Endodermal cell (in vitro differentiated cells): ENCODE results near the gene SKAP1. TPM values are rescaled to one million over a fixed set of nuclear protein-coding genes. Genes with fewer than 3 reads are reported as not detected.

ENCODE experiments used
- DNase-seq: peaks from one replicate; pipeline ENCODE4 v3.0.0-alpha.2; 2017
- H3K27ac ChIP-seq: 2 replicates; pipeline ENCODE4 v1.5.1; 2013; ENCODE audit warnings: mild to moderate bottlenecking, low read depth, low read length, moderate library complexity
- H3K27me3 ChIP-seq: 2 replicates; pipeline ENCODE4 v1.6.1; 2013; ENCODE audit warnings: mild to moderate bottlenecking, low read length, moderate library complexity; ENCODE audit not compliant: insufficient read depth, control insufficient read depth, poor library complexity, severe bottlenecking
- H3K36me3 ChIP-seq: 2 replicates; pipeline ENCODE4 v1.7.0; 2013; ENCODE audit warnings: mild to moderate bottlenecking, low read length, moderate library complexity; ENCODE audit not compliant: control insufficient read depth, insufficient read depth
- H3K4me1 ChIP-seq: one replicate; pipeline ENCODE4 v1.7.0; 2013; ENCODE audit warnings: low read length; ENCODE audit not compliant: control insufficient read depth, insufficient read depth
- H3K4me3 ChIP-seq: 2 replicates; pipeline ENCODE4 v1.5.1; 2013; ENCODE audit warnings: mild to moderate bottlenecking, low read length, moderate library complexity
- H3K9ac ChIP-seq: 2 replicates; pipeline ENCODE4 v1.6.1; 2013; ENCODE audit warnings: mild to moderate bottlenecking, low read length, moderate library complexity; ENCODE audit not compliant: poor library complexity, severe bottlenecking; ENCODE audit errors: extremely low read depth
- H3K9me3 ChIP-seq: 2 replicates; pipeline ENCODE4 v1.6.1; 2013; ENCODE audit warnings: mild to moderate bottlenecking, low read length, moderate library complexity; ENCODE audit not compliant: control insufficient read depth
- H3K27ac Mint-ChIP-seq: 2 replicates; pipeline ENCODE4 v1.8.0; 2020; ENCODE audit warnings: mixed read lengths
- H3K27me3 Mint-ChIP-seq: 2 replicates; pipeline ENCODE4 v1.8.0; 2021; ENCODE audit warnings: mild to moderate bottlenecking, mixed read lengths; ENCODE audit not compliant: insufficient read depth
- H3K36me3 Mint-ChIP-seq: 2 replicates; pipeline ENCODE4 v1.8.0; 2020; ENCODE audit warnings: low read depth, mixed read lengths
- H3K4me1 Mint-ChIP-seq: 2 replicates; pipeline ENCODE4 v1.8.0; 2020; ENCODE audit warnings: mixed read lengths
- H3K4me3 Mint-ChIP-seq: 2 replicates; pipeline ENCODE4 v1.8.0; 2020; ENCODE audit warnings: mild to moderate bottlenecking, moderate library complexity, mixed read lengths
- H3K9me3 Mint-ChIP-seq: 2 replicates; pipeline ENCODE4 v1.8.0; 2020; ENCODE audit warnings: mild to moderate bottlenecking, mixed read lengths
- CTCF ChIP-seq: fragments of 200-600 bp; sonication (generic); conservative IDR thresholded peaks from 2 replicates; pipeline ENCODE4 v1.5.0; 2021; ENCODE audit warnings: antibody characterized with exemption, mild to moderate bottlenecking
- WGBS, 2 experiments: methylation state at CpG; one replicate each; pipeline versions ENCODE4 v1.1.5 to v1.1.7; 2013; ENCODE audit warnings: missing lambda C conversion rate in 2 of 2, mixed read lengths in 1 of 2; ENCODE audit not compliant: insufficient coverage in 1 of 2, insufficient read length in 1 of 2; 5-methylcytosine and 5-hydroxymethylcytosine counted together
- total RNA-seq, 2 donors: library from RNA; stranded (reverse); fragmentation: NEBNext Ultra II Directional in 1 of 2; extraction: Animal tissue kit (Norgen Biotek cat#: 25700) in 1 of 2; gene quantifications; 2 replicates in 1 of 2; 3 replicates in 1 of 2; pipeline ENCODE4 v1.2.1, GENCODE V29; 2021

The SKAP1 gene
- total RNA-seq, 2 donors from 2014 or later, result 0.31 to 0.53 TPM

- WGBS, 2 experiments, result 84 to 87% methylated on average over 4 to 5 of the region's 5 CpGs
- no peaks in the 10 kb centered on the region for H3K9me3 Mint-ChIP-seq
- Histone ChIP-seq H3K9me3 (no peaks in the 10 kb centered on the region), H3K36me3 (no peaks in the 10 kb centered on the region), H3K27me3 (no peaks in the 10 kb centered on the region), H3K27ac (no peak overlapping the region), H3K9ac (no peak overlapping the region), H3K4me3 (no peak overlapping the region), H3K4me1 (no peaks in the 10 kb centered on the region)
- H3K4me3 Mint-ChIP-seq, result no peak overlapping the region
- no peaks in the 10 kb centered on the region for H3K27me3 Mint-ChIP-seq
- TF ChIP-seq CTCF, result no peak
- no peak for DNase-seq
- H3K27ac Mint-ChIP-seq, result no peak overlapping the region
- peaks cover 5% of the 10 kb centered on the region for H3K4me1 Mint-ChIP-seq
- H3K36me3 Mint-ChIP-seq, result no peaks in the 10 kb centered on the region
Observed at GRCh38 chr17:48175692-48176470, 254.1 kb downstream of the SKAP1 start.

- H3K4me1 ChIP-seq, result no peaks in the 10 kb centered on the region
- Mint-ChIP-seq H3K4me3 (no peak overlapping the region), H3K9me3 (no peaks in the 10 kb centered on the region), H3K4me1 (peaks cover 5% of the 10 kb centered on the region), H3K27ac (no peak overlapping the region), H3K36me3 (no peaks in the 10 kb centered on the region), H3K27me3 (peaks cover 3% of the 10 kb centered on the region)
- no peak overlapping the region for H3K9ac ChIP-seq
- H3K9me3 ChIP-seq, result no peaks in the 10 kb centered on the region
- no peak for DNase-seq
- H3K4me3 ChIP-seq, result no peak overlapping the region
- 94% methylated on average over 3 of the region's 3 CpGs for WGBS, 2 experiments
- H3K27ac ChIP-seq, result no peak overlapping the region
- no peaks in the 10 kb centered on the region for H3K36me3 ChIP-seq
- H3K27me3 ChIP-seq, result no peaks in the 10 kb centered on the region
- TF ChIP-seq CTCF, result no peak
Observed at GRCh38 chr17:48174833-48175523, 255.0 kb downstream of the SKAP1 start.

DNA sequence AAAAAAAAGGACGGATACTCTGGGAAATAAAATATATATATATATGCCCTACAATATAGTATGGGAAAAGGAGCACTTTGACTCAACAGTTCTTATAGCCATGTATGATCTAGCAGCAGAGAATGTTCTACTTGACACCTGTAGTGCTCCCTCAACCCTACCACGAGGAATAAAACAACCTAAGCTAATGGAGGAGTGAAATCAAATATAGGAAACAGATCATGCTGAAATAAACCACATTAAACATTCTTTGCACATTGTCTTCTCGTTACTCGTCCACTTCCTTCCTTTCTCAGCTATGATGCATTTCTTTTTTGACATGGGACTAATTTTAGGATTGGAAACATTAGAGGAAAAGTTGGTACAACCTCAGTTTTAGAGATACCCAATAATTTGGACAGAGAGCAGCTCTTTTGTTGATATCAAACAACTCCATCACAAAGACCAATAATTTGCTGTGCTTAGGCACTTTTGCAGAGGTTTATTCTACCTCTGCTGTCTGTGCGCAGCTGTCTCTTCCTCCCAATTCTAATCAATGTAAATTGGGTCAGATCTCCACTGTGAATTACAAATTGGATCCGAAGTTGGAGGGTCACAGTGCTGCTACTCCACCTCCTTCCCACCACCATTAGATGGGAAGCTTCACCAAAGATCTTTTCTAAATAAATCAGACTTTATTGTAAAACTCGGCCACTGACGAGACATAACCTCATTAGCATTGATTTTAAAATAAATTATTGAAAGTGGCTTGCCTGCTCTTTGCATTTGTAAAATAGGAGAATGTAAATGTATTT lies 256.6 kb downstream of the SKAP1 start:
- H3K27ac Mint-ChIP-seq, result no peak overlapping the region
- no peaks in the 10 kb centered on the region for H3K9me3 Mint-ChIP-seq
- no peaks in the 10 kb centered on the region for H3K36me3 Mint-ChIP-seq
- DNase-seq, result no peak
- Histone ChIP-seq H3K27me3 (no peaks in the 10 kb centered on the region), H3K9me3 (no peaks in the 10 kb centered on the region), H3K36me3 (no peaks in the 10 kb centered on the region), H3K27ac (no peak overlapping the region), H3K4me3 (no peak overlapping the region), H3K4me1 (no peaks in the 10 kb centered on the region), H3K9ac (no peak overlapping the region)
- no peak overlapping the region for H3K4me3 Mint-ChIP-seq
- peaks cover 7% of the 10 kb centered on the region for H3K27me3 Mint-ChIP-seq
- 93 to 96% methylated on average over 3 to 7 of the region's 8 CpGs for WGBS, 2 experiments
- no peak for TF ChIP-seq CTCF
- peaks cover 9% of the 10 kb centered on the region for H3K4me1 Mint-ChIP-seq
